Liver (tissue), 9 donors: Measurements from ENCODE around the gene ABAT. TPM values are rescaled to one million over a fixed set of nuclear protein-coding genes. Genes with fewer than 3 reads are reported as not detected.

Experiments used
- DNase-seq: peaks from one replicate; pipeline ENCODE4 v3.0.0-alpha.2; 2017; ENCODE audit warnings: low spot score
- H3K27ac ChIP-seq, 2 donors: one replicate each; pipeline ENCODE4 v1.7.0; 2013; ENCODE audit warnings: inconsistent platforms in 2 of 2, low read length in 2 of 2, control low read depth in 1 of 2, low read depth in 1 of 2, mild to moderate bottlenecking in 1 of 2
- H3K27me3 ChIP-seq, 4 donors: one replicate each; pipeline versions ENCODE4 v1.6.1 to v1.7.0; 2013; ENCODE audit warnings: low read length in 3 of 4, inconsistent platforms in 1 of 4, mild to moderate bottlenecking in 1 of 4, moderate library complexity in 1 of 4; ENCODE audit not compliant: control insufficient read depth in 4 of 4, insufficient read depth in 4 of 4
- H3K36me3 ChIP-seq, 4 donors: one replicate each; pipeline versions ENCODE4 v1.6.1 to v1.7.0; 2013; ENCODE audit warnings: low read length in 3 of 4, mild to moderate bottlenecking in 3 of 4, low read depth in 1 of 4, moderate library complexity in 1 of 4; ENCODE audit not compliant: control insufficient read depth in 4 of 4, insufficient read depth in 3 of 4
- H3K4me1 ChIP-seq, 4 donors: one replicate each; pipeline versions ENCODE4 v1.6.1 to v1.7.0; 2013; ENCODE audit warnings: low read length in 3 of 4, mild to moderate bottlenecking in 3 of 4, moderate library complexity in 1 of 4; ENCODE audit not compliant: control insufficient read depth in 4 of 4, insufficient read depth in 4 of 4
- H3K4me3 ChIP-seq, 3 donors: one replicate each; pipeline versions ENCODE4 v1.6.1 to v1.7.0; 2013; ENCODE audit warnings: low read length in 3 of 3, control low read depth in 1 of 3, low read depth in 1 of 3, mild to moderate bottlenecking in 1 of 3
- H3K9ac ChIP-seq, 2 donors: one replicate each; pipeline ENCODE4 v1.7.0; 2013; ENCODE audit warnings: low read length in 2 of 2, mild to moderate bottlenecking in 2 of 2, moderate library complexity in 2 of 2, control low read depth in 1 of 2, low read depth in 1 of 2
- H3K9me3 ChIP-seq, 4 donors: one replicate each; pipeline versions ENCODE4 v1.6.1 to v1.7.0; 2013; ENCODE audit warnings: low read length in 3 of 4; ENCODE audit not compliant: control insufficient read depth in 4 of 4
- FOXA2 ChIP-seq: IDR thresholded peaks from 2 replicates; pipeline ENCODE4 v1.6.1; 2016; ENCODE audit warnings: antibody characterized with exemption
- HNF4A ChIP-seq, 2 donors: conservative IDR thresholded peaks; 2 replicates each; pipeline ENCODE4 v1.6.1; 2016; ENCODE audit warnings: antibody characterized with exemption in 2 of 2, mild to moderate bottlenecking in 2 of 2
- NR2F2 ChIP-seq: IDR thresholded peaks from 2 replicates; pipeline ENCODE4 v1.6.1; 2016; ENCODE audit warnings: antibody characterized with exemption
- RAD21 ChIP-seq, 2 donors: IDR thresholded peaks; 2 replicates each; pipeline ENCODE4 v1.6.1; 2016; ENCODE audit warnings: antibody characterized with exemption in 2 of 2, mild to moderate bottlenecking in 2 of 2
- RXRA ChIP-seq, 2 donors: IDR thresholded peaks; 2 replicates each; pipeline ENCODE4 v1.6.1; 2017 to 2018; ENCODE audit warnings: antibody characterized with exemption in 2 of 2, mild to moderate bottlenecking in 1 of 2
- SP1 ChIP-seq: IDR thresholded peaks from 2 replicates; pipeline ENCODE4 v1.6.1; 2018; ENCODE audit warnings: antibody characterized with exemption, mild to moderate bottlenecking
- TAF1 ChIP-seq: conservative IDR thresholded peaks from 2 replicates; pipeline ENCODE4 v1.6.1; 2016; ENCODE audit warnings: antibody characterized with exemption, mild to moderate bottlenecking
- YY1 ChIP-seq: IDR thresholded peaks from 2 replicates; pipeline ENCODE4 v1.6.1; 2016; ENCODE audit warnings: antibody characterized with exemption, mild to moderate bottlenecking
- WGBS: extraction: QIAGEN DNeasy Blood & Tissue Kit; methylation state at CpG from one replicate; pipeline ENCODE4 v1.1.7; 2013; 5-methylcytosine and 5-hydroxymethylcytosine counted together
- polyA plus RNA-seq, 2 donors: library from polyadenylated mRNA; stranded (reverse) in 1 of 2; unstranded in 1 of 2; fragments of 200-250 nt in 1 of 2; fragments of >200 nt in 1 of 2; fragmentation: Nextera tagmentation in 1 of 2; extraction: Ambion mirVana in 1 of 2; gene quantifications; one replicate each; pipeline versions ENCODE4 v1.2.1 to v1.2.3, GENCODE V29; 2013 to 2015
- total RNA-seq, 2 donors: library from RNA; depleted of rRNA; stranded (reverse); fragments of >200 nt; gene quantifications; one replicate each; pipeline ENCODE4 v1.2.3, GENCODE V29; 2014
- TF ChIP-seq, protein P1 (sequence below): IDR thresholded peaks from 2 replicates; pipeline ENCODE4 v1.6.1; 2016; ENCODE audit warnings: antibody characterized with exemption, mild to moderate bottlenecking
- TF ChIP-seq, protein P2 (sequence below): IDR thresholded peaks from 2 replicates; pipeline ENCODE4 v1.6.1; 2016; ENCODE audit warnings: antibody characterized with exemption
- TF ChIP-seq, protein P3 (sequence below): IDR thresholded peaks from 2 replicates; pipeline ENCODE4 v1.6.1; 2016; ENCODE audit warnings: antibody characterized with exemption
- donor health status: healthy.
- donor health status: healthy.
- donor health status: healthy.
- donor health status: healthy.
- donor health status: healthy.

ABAT gene
- total and polyA plus RNA-seq, 4 donors = 52.4 to 205 (median 141) TPM

DNA sequence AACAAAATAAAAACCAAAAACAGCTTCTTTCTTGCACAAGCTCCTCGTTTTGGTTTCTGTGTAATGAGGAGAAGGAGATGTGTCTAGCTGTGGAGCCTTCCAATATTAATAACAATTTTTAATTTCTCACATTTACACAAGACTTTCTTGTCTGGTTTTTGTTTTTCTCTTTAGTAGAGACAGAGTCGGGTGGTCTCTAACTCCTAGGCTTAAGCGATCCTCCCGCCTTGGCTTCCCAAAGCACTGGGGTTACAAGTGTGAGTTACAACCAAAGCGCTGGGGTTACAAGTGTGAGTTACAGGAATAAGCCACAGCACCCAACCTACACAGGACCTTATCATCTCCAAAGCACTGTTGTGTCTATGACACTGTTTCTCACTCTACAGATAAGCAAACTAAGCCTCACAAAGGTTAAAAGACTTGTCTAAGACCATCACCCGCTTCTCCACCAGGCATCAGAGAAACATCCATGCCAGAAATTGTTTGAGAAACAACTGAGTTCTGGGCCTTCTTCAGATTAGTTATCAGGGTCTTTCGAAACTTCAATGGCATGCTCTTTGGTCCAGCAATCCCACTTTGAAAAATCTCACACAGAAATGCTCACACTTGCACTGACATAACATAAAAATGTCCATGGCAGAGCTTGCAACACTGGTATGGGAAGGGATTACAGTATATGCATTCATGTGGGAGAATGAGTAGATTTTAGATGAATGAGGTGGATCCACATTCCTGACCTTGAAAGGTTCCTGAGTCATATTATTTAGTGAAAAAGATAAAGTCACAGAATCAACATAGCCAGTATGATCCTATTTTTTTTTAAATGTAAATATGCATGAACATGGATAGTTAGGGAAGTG lies 3.9 kb downstream of the ABAT start:
- TF ChIP-seq, protein P1, sequence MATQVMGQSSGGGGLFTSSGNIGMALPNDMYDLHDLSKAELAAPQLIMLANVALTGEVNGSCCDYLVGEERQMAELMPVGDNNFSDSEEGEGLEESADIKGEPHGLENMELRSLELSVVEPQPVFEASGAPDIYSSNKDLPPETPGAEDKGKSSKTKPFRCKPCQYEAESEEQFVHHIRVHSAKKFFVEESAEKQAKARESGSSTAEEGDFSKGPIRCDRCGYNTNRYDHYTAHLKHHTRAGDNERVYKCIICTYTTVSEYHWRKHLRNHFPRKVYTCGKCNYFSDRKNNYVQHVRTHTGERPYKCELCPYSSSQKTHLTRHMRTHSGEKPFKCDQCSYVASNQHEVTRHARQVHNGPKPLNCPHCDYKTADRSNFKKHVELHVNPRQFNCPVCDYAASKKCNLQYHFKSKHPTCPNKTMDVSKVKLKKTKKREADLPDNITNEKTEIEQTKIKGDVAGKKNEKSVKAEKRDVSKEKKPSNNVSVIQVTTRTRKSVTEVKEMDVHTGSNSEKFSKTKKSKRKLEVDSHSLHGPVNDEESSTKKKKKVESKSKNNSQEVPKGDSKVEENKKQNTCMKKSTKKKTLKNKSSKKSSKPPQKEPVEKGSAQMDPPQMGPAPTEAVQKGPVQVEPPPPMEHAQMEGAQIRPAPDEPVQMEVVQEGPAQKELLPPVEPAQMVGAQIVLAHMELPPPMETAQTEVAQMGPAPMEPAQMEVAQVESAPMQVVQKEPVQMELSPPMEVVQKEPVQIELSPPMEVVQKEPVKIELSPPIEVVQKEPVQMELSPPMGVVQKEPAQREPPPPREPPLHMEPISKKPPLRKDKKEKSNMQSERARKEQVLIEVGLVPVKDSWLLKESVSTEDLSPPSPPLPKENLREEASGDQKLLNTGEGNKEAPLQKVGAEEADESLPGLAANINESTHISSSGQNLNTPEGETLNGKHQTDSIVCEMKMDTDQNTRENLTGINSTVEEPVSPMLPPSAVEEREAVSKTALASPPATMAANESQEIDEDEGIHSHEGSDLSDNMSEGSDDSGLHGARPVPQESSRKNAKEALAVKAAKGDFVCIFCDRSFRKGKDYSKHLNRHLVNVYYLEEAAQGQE = no peak
- TF ChIP-seq RAD21 (IDR thresholded peaks at IDR 0.05) = no peak
- TF ChIP-seq SP1 = no peak
- TF ChIP-seq, protein P2, sequence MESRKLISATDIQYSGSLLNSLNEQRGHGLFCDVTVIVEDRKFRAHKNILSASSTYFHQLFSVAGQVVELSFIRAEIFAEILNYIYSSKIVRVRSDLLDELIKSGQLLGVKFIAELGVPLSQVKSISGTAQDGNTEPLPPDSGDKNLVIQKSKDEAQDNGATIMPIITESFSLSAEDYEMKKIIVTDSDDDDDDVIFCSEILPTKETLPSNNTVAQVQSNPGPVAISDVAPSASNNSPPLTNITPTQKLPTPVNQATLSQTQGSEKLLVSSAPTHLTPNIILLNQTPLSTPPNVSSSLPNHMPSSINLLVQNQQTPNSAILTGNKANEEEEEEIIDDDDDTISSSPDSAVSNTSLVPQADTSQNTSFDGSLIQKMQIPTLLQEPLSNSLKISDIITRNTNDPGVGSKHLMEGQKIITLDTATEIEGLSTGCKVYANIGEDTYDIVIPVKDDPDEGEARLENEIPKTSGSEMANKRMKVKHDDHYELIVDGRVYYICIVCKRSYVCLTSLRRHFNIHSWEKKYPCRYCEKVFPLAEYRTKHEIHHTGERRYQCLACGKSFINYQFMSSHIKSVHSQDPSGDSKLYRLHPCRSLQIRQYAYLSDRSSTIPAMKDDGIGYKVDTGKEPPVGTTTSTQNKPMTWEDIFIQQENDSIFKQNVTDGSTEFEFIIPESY = no peak
- no peak for TF ChIP-seq YY1
- no peak for TF ChIP-seq TAF1
- no peak for TF ChIP-seq NR2F2
- DNase-seq = no peak

DNA sequence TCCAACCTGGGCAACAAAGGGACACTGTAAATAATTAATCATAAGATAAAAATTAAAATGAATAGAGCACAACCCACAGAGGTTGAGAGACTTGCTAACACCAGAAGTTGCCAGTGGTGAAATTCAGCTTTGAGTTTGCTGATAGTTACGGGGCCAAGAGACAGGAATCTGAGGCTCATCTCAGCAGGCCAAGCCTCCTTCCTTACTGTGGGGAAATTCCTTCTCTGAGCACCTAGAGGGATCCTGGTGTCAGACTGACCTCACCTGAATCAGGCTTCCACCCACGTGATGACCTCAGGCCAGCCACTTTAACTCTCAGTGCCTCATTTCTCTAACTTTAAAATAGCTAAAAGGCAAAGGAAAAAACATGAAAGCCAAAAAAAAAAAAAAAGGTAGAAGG lies 4.7 kb downstream of the ABAT start:
- 44% methylated on average over 2 of the region's 2 CpGs for WGBS
- H3K9me3 ChIP-seq = no peaks in the 10 kb centered on the region
- H3K27ac ChIP-seq = no peak overlapping the region
- TF ChIP-seq FOXA2 (no peak), RXRA (IDR thresholded peaks at IDR 0.05) (peak in 1 of 2 donors; percentile 12), TAF1 (no peak), HNF4A (conservative IDR thresholded peaks at IDR 0.05) (no peak), RAD21 (IDR thresholded peaks at IDR 0.05) (no peak)
- TF ChIP-seq, protein P3, sequence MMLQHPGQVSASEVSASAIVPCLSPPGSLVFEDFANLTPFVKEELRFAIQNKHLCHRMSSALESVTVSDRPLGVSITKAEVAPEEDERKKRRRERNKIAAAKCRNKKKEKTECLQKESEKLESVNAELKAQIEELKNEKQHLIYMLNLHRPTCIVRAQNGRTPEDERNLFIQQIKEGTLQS = no peak
- peaks cover 0 to 62% (median 40%) of the 10 kb centered on the region in 4 donors for H3K4me1 ChIP-seq
- no peak overlapping the region for H3K4me3 ChIP-seq
- H3K27me3 ChIP-seq = no peaks in the 10 kb centered on the region
- no peak for DNase-seq
- H3K36me3 ChIP-seq = peaks cover 0 to 5% (median 1%) of the 10 kb centered on the region in 4 donors
- H3K9ac ChIP-seq = peak overlapping the region in 1 of 2 donors; percentile 10

More for the DNA sequence above, 3.9 kb downstream of the ABAT start:
- H3K9me3 ChIP-seq = no peaks in the 10 kb centered on the region
- H3K4me1 ChIP-seq = peaks cover 0 to 61% (median 46%) of the 10 kb centered on the region in 4 donors
- H3K36me3 ChIP-seq = peaks cover 0 to 5% (median 1%) of the 10 kb centered on the region in 4 donors
- WGBS = 90% methylated on average over 7 of the region's 7 CpGs
- H3K4me3 ChIP-seq = no peak overlapping the region
- no peaks in the 10 kb centered on the region for H3K27me3 ChIP-seq
- H3K9ac ChIP-seq = peak overlapping the region in 1 of 2 donors; percentile 10
- H3K27ac ChIP-seq = no peak overlapping the region
